ENCODE data around the gene SHMT2.

GRCh38 chr12:57181561-57182155, 47.9 kb upstream of the SHMT2 start:
- no peak for TF ChIP-seq EZH2 (IDR thresholded peaks at IDR 0.05; ENCODE audit: low read length, unreplicated experiment)
- TF ChIP-seq, protein P1, sequence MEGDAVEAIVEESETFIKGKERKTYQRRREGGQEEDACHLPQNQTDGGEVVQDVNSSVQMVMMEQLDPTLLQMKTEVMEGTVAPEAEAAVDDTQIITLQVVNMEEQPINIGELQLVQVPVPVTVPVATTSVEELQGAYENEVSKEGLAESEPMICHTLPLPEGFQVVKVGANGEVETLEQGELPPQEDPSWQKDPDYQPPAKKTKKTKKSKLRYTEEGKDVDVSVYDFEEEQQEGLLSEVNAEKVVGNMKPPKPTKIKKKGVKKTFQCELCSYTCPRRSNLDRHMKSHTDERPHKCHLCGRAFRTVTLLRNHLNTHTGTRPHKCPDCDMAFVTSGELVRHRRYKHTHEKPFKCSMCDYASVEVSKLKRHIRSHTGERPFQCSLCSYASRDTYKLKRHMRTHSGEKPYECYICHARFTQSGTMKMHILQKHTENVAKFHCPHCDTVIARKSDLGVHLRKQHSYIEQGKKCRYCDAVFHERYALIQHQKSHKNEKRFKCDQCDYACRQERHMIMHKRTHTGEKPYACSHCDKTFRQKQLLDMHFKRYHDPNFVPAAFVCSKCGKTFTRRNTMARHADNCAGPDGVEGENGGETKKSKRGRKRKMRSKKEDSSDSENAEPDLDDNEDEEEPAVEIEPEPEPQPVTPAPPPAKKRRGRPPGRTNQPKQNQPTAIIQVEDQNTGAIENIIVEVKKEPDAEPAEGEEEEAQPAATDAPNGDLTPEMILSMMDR (conservative IDR thresholded peaks at IDR 0.05; ENCODE audit: low read depth, low read length) = no peak
